ENCODE results near the gene OTOF. TPM values are rescaled to one million over a fixed set of nuclear protein-coding genes. Genes with fewer than 3 reads are reported as not detected.

The OTOF gene
- total and polyA plus RNA-seq, 8 donors, result 0.06 to 3.6 (median 0.29) TPM; not detected in 3

GRCh38 chr2:26407526-26407925 lies 70.4 kb downstream of the OTOF start:
- no peak for TF ChIP-seq CTCF (IDR thresholded peaks at IDR 0.05)
- TF ChIP-seq EP300 (IDR thresholded peaks at IDR 0.05), result no peak
- no peak for TF ChIP-seq POLR2AphosphoS5 (IDR thresholded peaks at IDR 0.05)
- TF ChIP-seq POLR2A (IDR thresholded peaks at IDR 0.05), result no peak
- intact Hi-C loops (cut with DNase I; ENCODE audit: low total_unique reads), result no loop called here
- H3K4me3 ChIP-seq, result no peak overlapping the region
- H3K9me3 ChIP-seq, result no peaks in the 10 kb centered on the region
- H3K4me1 ChIP-seq, result no peaks in the 10 kb centered on the region
- no peaks in the 10 kb centered on the region for H3K36me3 ChIP-seq
- no peak for DNase-seq
- 54 to 67% (median 63%) methylated on average over 9 of the region's 9 CpGs for WGBS, 5 donors
- no peak overlapping the region for H3K27ac ChIP-seq
- peaks cover 0 to 19% (median 0%) of the 10 kb centered on the region in 3 donors for H3K27me3 ChIP-seq

Other genes with a start within 250 kb of the OTOF start
- 100 to 1,000 TPM in 3 of 5 donors, 10 to 100 TPM in 2; 79.7 to 144 (median 100) TPM for gene HADHA, start 233.5 kb downstream of the OTOF start, total RNA-seq
- 10 to 100 TPM; 53.2 to 80.3 (median 56.3) TPM for gene HADHA, start 233.5 kb downstream of the OTOF start, polyA plus RNA-seq
- gene HADHB, start 233.2 kb downstream of the OTOF start, total RNA-seq, result 100 to 1,000 TPM in 3 of 5 donors, 10 to 100 TPM in 2; 72.9 to 178 (median 123) TPM
- 100 to 1,000 TPM in 1 of 3 donors, 10 to 100 TPM in 2; 70.4 to 103 (median 80.1) TPM for gene HADHB, start 233.2 kb downstream of the OTOF start, polyA plus RNA-seq
- gene SELENOI, start 132.0 kb downstream of the OTOF start, total RNA-seq, result 10 to 100 TPM in 3 of 5 donors, 1 to 10 TPM in 2; 1.8 to 60.8 (median 10.7) TPM
- gene SELENOI, start 132.0 kb downstream of the OTOF start, polyA plus RNA-seq, result 1 to 10 TPM in 2 of 3 donors, under 1 TPM in 1; 0.92 to 2.8 (median 2.6) TPM
- under 1 TPM in 1 of 5 donors, not detected in 4; 0.29 TPM for gene ADGRF3, start 131.3 kb downstream of the OTOF start, total RNA-seq
- gene ADGRF3, start 131.3 kb downstream of the OTOF start, polyA plus RNA-seq, result under 1 TPM; 0.05 to 0.31 (median 0.12) TPM
- 1 to 10 TPM in 1 of 5 donors, not detected in 4; 2.2 TPM for gene DRC1, start 76.2 kb downstream of the OTOF start, total RNA-seq
- not detected for gene DRC1, start 76.2 kb downstream of the OTOF start, polyA plus RNA-seq
- 1 to 10 TPM in 1 of 5 donors, not detected in 4; 1.8 TPM for gene CIB4, start 163.2 kb upstream of the OTOF start, total RNA-seq
- 1 to 10 TPM in 1 of 3 donors, not detected in 2; 1.8 TPM for gene CIB4, start 163.2 kb upstream of the OTOF start, polyA plus RNA-seq
- 10 to 100 TPM in 1 of 5 donors, 1 to 10 TPM in 3, under 1 TPM in 1; 0.87 to 22.8 (median 2.0) TPM for gene KCNK3, start 214.6 kb upstream of the OTOF start, total RNA-seq
- 1 to 10 TPM in 2 of 3 donors, under 1 TPM in 1; 0.62 to 2.8 (median 1.8) TPM for gene KCNK3, start 214.6 kb upstream of the OTOF start, polyA plus RNA-seq

Measured in stomach (tissue), 9 donors.